ENCODE results near the gene SFXN5. TPM values are rescaled to one million over a fixed set of nuclear protein-coding genes. Genes with fewer than 3 reads are reported as not detected.

Gene SFXN5
- total RNA-seq, 1 donor from 2014 or later: 12.7 TPM

GRCh38 chr2:72924353-72925240 is 146.9 kb downstream of the SFXN5 start:
- no peak for TF ChIP-seq CTCF (IDR thresholded peaks at IDR 0.05)
- no peaks in the 10 kb centered on the region for H3K9me3 Mint-ChIP-seq (ENCODE audit: unreplicated experiment)
- peak; percentile 84 for DNase-seq (ENCODE audit: extremely low spot score, unreplicated experiment)
- peaks cover 53% of the 10 kb centered on the region for H3K27me3 Mint-ChIP-seq (ENCODE audit: unreplicated experiment)
- no peak overlapping the region for H3K4me3 Mint-ChIP-seq (ENCODE audit: unreplicated experiment)
- no peak overlapping the region for H3K27ac Mint-ChIP-seq (ENCODE audit: unreplicated experiment)
- peaks cover 13% of the 10 kb centered on the region for H3K4me1 Mint-ChIP-seq (ENCODE audit: unreplicated experiment)
- no peaks in the 10 kb centered on the region for H3K36me3 Mint-ChIP-seq (ENCODE audit: unreplicated experiment)

DNA sequence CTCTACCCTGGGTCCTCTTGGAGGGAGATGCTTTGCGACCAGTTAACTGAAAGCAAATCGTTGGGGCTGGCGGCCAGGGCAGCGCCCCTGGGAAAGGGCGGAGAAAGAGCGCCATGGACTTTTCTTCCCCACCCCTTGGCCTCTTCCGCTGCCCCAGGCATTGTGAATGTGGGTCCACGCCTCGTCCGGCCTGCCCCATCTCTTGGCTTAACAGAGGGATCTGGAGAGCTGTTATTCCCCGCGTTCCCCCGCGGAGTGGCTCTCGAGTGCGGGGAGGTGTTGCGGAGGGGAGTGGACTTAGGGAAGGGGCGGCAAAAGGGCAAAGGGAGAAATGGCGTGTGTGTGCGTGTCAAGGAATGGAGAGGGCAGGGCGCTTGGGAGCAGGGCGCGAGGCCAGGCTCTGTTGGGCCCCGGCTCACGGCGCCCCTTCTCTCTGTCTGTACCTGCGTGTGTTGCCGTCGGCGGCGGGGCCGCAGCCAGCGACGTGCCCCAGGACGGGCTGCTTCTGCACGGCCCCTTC is 147.6 kb downstream of the SFXN5 start:
- Mint-ChIP-seq H3K4me1 (ENCODE audit: unreplicated experiment) (peaks cover 15% of the 10 kb centered on the region), H3K4me3 (ENCODE audit: unreplicated experiment) (peak overlapping the region; percentile 38), H3K27me3 (ENCODE audit: unreplicated experiment) (peaks cover 61% of the 10 kb centered on the region), H3K36me3 (ENCODE audit: unreplicated experiment) (no peaks in the 10 kb centered on the region), H3K27ac (ENCODE audit: unreplicated experiment) (no peak overlapping the region), H3K9me3 (ENCODE audit: unreplicated experiment) (no peaks in the 10 kb centered on the region)
- DNase-seq (ENCODE audit: extremely low spot score, unreplicated experiment): peak; percentile 79
- no peak for TF ChIP-seq CTCF (IDR thresholded peaks at IDR 0.05)

GRCh38 chr2:72921853-72922252 is 149.7 kb downstream of the SFXN5 start:
- Mint-ChIP-seq H3K9me3 (ENCODE audit: unreplicated experiment) (no peaks in the 10 kb centered on the region), H3K27me3 (ENCODE audit: unreplicated experiment) (peaks cover 69% of the 10 kb centered on the region), H3K4me3 (ENCODE audit: unreplicated experiment) (no peak overlapping the region), H3K36me3 (ENCODE audit: unreplicated experiment) (no peaks in the 10 kb centered on the region), H3K27ac (ENCODE audit: unreplicated experiment) (no peak overlapping the region), H3K4me1 (ENCODE audit: unreplicated experiment) (peaks cover 21% of the 10 kb centered on the region)
- DNase-seq (ENCODE audit: extremely low spot score, unreplicated experiment): peak; percentile 60
- no peak for TF ChIP-seq CTCF (IDR thresholded peaks at IDR 0.05)

DNA sequence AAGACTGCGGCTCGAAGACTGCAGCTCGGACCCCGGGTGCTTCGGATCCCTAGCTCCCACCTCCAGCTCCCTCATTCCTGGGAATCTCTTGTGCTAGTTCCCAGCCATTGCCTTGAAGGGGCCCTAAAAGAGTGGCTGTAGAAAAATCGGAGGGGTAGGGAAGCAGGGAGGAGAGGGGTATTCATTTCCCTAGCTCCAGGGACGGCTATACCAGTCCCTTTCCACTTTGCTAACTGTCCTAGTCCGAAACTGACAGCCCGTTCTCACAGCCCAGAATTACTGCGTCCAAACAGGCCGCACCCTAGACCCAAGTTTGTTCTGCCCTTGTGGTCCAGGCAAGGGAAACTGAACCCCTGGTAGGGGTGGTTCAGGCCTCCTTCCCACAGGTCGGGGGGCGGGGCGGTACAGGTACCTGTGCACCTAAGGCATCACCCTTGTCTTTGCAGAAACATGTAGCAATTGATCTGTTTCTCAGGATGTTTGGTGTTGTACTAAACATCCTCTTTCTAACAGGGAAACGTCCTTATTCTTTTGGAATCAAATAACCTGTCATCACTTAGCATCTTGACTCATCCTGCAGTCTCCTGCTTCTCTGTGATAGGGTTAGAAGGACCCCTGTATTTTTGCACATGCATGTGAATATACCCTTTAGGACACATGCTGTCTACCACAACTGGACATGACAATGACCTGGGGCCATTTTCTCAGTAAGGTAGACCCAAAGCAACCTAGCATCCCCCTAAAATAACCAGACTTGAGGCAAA is 150.2 kb downstream of the SFXN5 start:
- DNase-seq (ENCODE audit: extremely low spot score, unreplicated experiment): peak; percentile 73

More for the DNA sequence above, 150.2 kb downstream of the SFXN5 start:
- Mint-ChIP-seq H3K27me3 (ENCODE audit: unreplicated experiment) (peaks cover 72% of the 10 kb centered on the region), H3K36me3 (ENCODE audit: unreplicated experiment) (no peaks in the 10 kb centered on the region), H3K9me3 (ENCODE audit: unreplicated experiment) (no peaks in the 10 kb centered on the region), H3K27ac (ENCODE audit: unreplicated experiment) (no peak overlapping the region), H3K4me1 (ENCODE audit: unreplicated experiment) (peaks cover 25% of the 10 kb centered on the region), H3K4me3 (ENCODE audit: unreplicated experiment) (no peak overlapping the region)
- no peak for TF ChIP-seq CTCF (IDR thresholded peaks at IDR 0.05)
